Activated CD4-positive, CD25-positive, alpha-beta regulatory T cell (primary cell): Measurements from ENCODE around the gene SETD5.

Source experiments
- DNase-seq, 4 experiments: peaks; one replicate each; lab custom pipeline; 2025; lab: John Stamatoyannopoulos, UW

Gene SETD5

GRCh38 chr3:9408546-9408945 is 11.1 kb downstream of the SETD5 start:
- DNase-seq, result no peak

DNA sequence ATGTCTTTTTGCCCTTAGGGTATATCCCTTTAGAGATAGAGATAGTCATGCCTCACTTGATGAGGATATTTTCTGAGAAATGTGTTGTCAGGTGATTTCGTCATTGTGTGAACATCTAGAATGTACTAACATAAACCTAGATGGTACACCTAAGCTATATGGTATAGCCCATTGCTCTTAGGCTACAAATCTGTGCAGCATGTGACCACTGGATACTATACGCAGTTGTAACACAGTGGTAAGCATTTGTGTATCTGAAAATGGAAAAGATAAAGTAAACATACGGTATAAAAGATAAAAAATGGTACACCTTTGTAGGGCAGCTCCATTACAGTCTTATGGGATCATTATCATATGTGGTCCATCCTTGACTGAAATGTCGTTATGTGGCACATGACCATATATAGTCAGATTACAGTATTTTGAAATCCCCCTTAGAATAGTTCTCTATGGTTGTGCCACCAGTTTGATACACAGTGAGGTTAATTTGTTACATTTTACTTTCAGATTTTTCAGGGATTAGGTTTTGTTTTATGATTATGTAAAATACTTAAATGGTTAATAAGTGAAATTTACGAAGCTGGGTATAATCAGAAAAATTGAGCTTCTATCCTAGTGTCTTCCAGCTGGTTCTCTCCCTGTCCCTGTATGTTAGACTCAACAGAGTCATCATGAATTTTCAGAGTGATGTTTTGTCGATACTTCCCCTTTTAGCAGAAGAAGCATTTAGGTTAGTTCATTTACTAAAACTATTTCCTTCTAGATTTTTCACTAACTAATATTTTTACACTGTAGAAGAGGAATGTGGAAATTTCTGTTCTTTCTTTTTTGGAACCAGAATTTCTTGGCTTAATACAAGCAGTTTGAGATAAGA is 12.8 kb downstream of the SETD5 start:
- no peak for DNase-seq

DNA sequence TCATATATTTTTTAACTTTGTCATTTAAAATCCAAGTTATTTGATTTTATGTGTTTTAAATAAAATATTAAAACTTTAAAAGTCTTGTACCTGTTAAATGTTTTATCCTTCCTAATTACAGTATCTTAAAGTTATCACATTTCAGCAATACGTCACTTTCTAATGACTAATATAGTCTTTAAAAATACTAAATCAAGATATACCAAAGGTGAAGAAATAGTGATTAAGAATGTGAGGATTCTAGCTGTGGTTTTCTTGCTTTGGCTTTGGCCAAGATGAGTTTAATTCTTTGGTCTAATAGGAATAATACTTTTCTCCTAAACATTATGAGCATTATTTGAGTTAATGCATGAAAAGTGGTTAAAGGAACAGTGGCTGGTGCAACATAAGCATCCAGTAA is 13.9 kb downstream of the SETD5 start:
- no peak for DNase-seq

GRCh38 chr3:9412293-9412692 is 14.9 kb downstream of the SETD5 start:
- DNase-seq, result no peak

DNA sequence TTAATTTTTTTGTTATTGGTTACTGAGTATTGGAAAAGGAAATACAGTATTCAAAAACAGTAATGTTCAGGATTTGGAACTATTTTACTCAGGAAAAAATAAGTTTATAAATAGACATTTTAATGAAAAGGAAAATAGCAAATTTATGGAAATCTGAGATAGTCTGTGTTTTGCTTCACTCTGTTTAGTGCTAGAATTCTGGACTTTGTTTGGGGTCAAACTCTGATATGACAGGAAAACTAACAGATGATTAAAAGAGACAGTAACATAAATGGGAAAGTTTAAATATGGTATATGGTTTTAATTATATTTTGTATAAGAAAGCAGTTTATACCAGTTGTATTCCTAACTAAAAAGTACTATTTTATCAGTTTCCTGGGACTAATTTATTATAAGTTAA is 17.4 kb downstream of the SETD5 start:
- DNase-seq, result no peak

DNA sequence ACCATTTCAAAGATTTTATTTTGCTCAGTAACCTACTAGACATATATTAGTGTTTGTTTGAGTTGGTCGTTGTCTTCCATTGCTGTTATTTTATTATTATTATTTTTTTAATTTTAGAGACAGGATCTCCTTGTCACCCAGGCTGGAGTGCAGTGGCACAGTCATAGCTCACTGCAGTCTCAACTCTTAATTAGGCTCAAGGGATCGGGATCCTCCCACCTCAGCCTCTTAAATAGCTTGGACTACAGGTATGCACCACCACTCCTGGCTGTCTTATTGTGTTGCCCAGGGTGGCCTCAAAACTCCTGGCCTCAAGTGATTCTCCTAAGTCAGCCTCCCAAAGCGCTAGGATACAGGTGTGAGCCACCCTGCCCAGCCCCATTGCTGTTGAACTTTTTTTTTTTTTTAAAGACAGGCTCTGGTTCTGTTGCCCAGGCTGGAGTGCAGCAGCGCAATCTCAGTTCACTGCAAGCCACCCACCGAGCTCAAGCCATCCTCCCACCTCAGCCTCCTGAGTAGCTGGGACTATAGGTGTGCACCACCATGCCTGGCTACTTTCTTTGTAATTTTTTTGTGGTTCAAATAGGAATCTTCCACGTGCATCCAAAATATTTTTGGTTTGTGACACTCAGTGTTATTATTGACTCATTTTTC is 18.2 kb downstream of the SETD5 start:
- DNase-seq, result no peak

DNA sequence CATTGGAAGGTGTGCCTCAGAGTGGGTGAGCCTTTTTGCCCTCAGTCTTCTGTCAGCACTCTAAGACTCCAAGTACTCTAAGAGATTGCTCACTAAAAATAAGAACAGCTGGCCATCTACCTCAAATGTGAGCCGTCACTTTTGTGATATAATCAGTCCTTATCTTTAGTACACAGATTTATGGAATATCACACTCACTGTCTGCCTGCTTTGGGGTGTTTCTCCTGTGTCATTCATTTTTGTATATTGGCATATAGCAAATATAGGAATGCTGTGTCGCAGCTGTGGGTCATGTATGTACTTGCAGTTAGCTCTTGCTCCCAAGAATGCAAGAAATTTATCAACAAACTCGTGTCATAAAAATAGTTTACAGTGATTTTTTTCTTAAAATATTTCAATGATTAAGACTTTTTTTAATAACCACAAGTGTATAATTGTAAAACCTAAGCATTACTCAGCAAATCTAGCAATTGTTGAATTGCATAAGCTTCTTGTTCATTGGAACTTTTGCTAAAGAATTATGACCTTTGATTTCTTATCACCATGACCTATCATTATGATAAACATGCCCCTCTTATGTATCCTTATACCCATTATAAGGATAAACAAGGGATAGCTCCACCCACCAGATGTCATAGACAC is 18.8 kb downstream of the SETD5 start:
- no peak for DNase-seq

DNA sequence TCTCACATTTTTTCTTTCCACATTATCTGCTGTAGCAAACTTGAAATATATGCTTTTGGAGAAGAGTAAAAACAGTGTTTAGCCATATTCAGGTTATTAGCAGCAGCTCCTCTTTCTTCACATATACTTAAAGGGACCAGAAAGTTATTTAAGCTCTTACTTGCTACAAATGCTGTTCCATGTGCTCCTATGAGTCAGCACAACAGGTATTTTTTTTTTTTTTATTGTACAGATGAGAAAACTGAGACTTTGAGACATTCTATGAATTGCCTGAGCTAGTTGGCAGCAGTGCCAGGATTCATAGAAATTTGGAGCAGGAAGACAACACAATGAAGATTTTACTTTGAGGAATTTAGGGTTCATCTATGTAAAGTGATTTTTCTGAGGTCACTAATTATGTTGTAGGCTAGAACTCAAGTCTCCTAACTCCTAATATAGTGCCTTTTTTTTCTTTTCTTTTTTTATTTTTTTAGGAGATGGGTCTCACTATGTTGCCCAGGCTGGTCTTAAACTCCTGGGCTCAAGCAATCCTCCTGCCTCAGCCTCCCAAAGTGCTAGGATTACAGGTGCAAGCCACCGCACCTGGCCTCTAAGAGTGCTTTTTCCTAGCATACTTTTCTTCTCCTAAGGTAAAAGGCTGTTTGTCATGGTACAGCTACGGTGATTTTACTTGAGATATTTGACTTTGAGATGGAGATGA is 23.6 kb downstream of the SETD5 start:
- DNase-seq, result no peak

GRCh38 chr3:9422712-9423424 is 25.5 kb downstream of the SETD5 start:
- no peak for DNase-seq

GRCh38 chr3:9428411-9428810 is 31.0 kb downstream of the SETD5 start:
- DNase-seq, result no peak

DNA sequence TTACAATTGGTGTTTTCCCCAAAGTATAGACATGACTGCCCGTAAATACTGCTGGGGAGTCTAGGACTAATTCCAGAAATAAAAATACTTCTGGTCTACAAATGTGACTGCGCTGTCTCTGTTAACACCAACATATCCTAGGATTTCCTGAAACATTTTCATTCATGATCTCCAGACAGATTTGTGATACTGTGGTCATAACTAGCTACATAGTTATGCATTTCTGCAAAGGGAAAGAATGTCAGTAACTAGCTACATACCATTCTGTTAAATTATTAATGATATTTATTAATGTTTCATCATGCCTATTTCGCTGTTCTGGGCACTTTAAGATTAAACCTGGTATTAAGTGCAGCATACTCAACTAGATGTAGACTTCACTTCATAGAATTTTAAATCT is 33.3 kb downstream of the SETD5 start:
- DNase-seq, result no peak

- DNase-seq, result no peak
These were observed 36.5 kb downstream of the SETD5 start for GRCh38 chr3:9433627-9434521.

DNA sequence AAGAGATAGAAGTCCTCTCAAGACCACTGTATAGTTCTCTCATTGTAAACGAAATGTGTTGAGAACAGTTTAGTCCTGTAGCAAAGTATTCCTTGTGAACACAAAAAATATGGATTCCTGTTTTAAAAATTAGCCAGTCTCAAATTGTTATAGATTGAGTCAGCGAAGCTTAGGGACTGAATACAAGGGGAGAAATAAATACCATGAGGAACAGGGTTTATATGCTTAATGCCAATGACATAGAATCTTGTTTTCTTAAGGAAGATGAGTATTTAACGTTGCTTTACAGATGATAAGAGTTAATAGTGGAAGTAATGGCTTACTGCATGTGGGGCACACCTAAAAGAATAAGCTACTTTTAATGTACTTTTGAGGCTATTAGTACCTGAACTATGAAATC is 37.9 kb downstream of the SETD5 start:
- no peak for DNase-seq

DNA sequence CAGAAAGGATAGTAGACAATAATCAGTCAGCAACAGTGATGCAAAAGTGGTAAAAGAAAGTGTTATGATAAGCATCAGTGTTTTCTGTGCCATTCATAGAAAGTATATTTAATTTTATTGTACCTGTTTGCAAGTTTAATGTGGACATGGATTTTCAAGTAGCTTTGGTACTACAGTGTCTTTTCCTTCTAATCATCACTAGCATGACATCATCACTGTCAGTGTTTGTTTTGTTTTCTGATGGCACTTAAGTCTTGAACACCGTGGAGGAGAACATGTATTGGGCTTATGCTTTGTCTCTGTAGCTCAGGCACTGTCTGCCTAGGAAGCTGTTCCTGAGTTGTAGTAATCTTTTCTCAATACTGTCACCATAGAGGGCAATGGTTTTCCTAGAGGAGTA is 41.9 kb downstream of the SETD5 start:
- DNase-seq, result no peak

DNA sequence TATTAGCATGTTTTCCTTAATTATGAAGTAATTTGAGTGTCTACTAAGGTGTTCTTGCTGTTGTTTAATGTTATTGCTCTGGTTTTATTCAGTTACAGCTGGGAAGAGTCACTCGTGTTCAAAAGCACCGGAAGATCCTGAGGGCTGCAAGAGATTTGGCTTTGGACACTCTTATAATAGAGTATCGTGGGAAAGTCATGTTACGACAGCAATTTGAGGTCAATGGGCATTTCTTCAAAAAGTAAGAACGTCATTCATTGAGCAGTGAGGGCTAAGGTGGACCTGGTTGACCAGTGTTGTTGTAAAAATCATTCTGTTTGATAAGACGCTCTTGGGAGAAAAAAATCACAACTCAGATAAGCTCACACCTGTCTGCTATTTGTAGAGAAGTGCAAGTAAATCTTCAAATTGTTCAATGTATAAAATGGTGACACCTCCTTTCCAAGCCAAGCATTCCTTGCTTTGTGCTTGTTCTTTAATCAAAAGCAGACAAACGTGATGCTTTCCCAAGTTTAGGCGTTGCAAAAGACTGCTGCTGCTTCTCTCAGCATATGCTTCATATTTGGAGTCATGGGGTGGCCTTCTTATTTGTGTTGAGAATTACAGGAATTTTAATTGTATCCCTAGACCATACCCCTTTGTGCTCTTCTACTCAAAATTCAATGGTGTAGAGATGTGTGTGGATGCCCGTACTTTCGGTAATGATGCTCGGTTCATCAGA is 44.2 kb downstream of the SETD5 start:
- no peak for DNase-seq

- no peak for DNase-seq
These were observed 50.7 kb downstream of the SETD5 start for GRCh38 chr3:9448071-9448470.

- DNase-seq, result no peak
These were observed 51.2 kb downstream of the SETD5 start for GRCh38 chr3:9448643-9449042.

- DNase-seq, result no peak
These were observed 52.7 kb downstream of the SETD5 start for GRCh38 chr3:9450126-9450525.

DNA sequence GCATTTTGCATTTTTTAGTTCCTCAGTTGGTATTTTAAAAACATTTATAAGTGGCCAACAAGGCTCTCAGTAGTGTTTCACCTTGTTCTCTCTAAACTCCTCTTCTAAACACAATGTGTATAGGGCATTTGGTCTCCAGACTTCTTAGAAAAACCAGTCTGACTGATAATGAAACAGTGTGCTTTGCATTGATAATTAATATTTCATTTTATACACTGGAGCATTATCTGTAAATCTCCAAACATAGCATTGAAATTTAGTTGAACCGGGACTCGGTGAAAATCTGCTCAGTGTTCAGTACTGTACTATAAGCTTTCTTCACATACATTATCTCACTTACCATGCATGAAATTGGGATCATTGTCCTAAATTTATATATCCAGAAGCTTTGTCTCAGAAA is 53.6 kb downstream of the SETD5 start:
- DNase-seq, result no peak

DNA sequence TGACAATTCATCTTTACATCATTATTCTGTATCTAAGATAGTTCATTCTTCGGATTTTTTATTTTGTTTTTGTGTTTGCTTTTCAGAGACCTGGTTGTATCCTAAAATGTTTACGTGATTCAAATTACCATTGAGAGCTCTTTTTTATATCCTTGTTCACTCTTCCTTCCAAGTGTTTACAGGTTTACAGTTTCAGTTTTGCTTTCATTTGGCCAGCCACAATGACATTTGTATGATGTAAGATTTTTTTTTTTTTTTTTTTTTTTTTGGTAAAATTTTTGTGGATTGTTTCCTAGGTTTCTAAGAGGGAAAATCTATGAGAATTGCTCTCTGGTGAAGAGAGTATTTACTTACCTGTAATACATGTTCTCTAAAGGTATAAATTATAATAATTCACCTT is 55.0 kb downstream of the SETD5 start:
- DNase-seq, result no peak
